DND-41 (cell line): Measurements from ENCODE around the gene NARS2.

Experiments
- ATAC-seq: fragments of 200-7000 bp; cut with Tn5 transposase; 3 replicates; pipeline ENCODE4 v1.9.1; 2021; ENCODE audit warnings: low read depth; ENCODE audit not compliant: insufficient read depth
- DNase-seq: peaks from one replicate; pipeline ENCODE4 v3.0.0-alpha.2; 2020
- H2AFZ ChIP-seq: 2 replicates; pipeline ENCODE4 v1.6.0; 2012; ENCODE audit warnings: low read depth, low read length
- H3K27ac ChIP-seq: 2 replicates; pipeline ENCODE4 v1.5.1; 2012; ENCODE audit warnings: low read length, inconsistent platforms
- H3K27me3 ChIP-seq: fragments of 200-600 bp; sonication (generic); 2 replicates; pipeline ENCODE4 v1.6.0; 2012; ENCODE audit warnings: low read length, mild to moderate bottlenecking, inconsistent platforms; ENCODE audit not compliant: insufficient read depth, poor library complexity
- H3K36me3 ChIP-seq: 2 replicates; pipeline ENCODE4 v1.5.1; 2012; ENCODE audit warnings: low read length, inconsistent platforms; ENCODE audit not compliant: insufficient read depth
- H3K4me1 ChIP-seq: 2 replicates; pipeline ENCODE4 v1.5.1; 2012; ENCODE audit warnings: mild to moderate bottlenecking, low read length; ENCODE audit not compliant: insufficient read depth
- H3K4me2 ChIP-seq: 2 replicates; pipeline ENCODE4 v1.6.0; 2012; ENCODE audit warnings: mild to moderate bottlenecking, moderate library complexity, low read length, inconsistent platforms; ENCODE audit not compliant: insufficient read depth
- H3K4me3 ChIP-seq, 2 experiments: fragments of 200-600 bp in 1 of 2; shearing (Covaris generic) in 1 of 2; 2 replicates each; pipeline ENCODE4 v1.5.1; 2012 to 2016; ENCODE audit warnings: inconsistent platforms in 2 of 2, low read length in 2 of 2, mild to moderate bottlenecking in 2 of 2, low read depth in 1 of 2, moderate library complexity in 1 of 2
- H3K79me2 ChIP-seq: 2 replicates; pipeline ENCODE4 v1.6.0; 2012; ENCODE audit warnings: low read length, inconsistent platforms; ENCODE audit not compliant: insufficient read depth
- H3K9ac ChIP-seq: 2 replicates; pipeline ENCODE4 v1.6.0; 2012; ENCODE audit warnings: low read depth, mild to moderate bottlenecking, inconsistent platforms, low read length, moderate library complexity
- H3K9me3 ChIP-seq: 2 replicates; pipeline ENCODE4 v1.5.1; 2012; ENCODE audit warnings: low read length, moderate library complexity, mild to moderate bottlenecking, inconsistent platforms; ENCODE audit not compliant: insufficient read depth, severe bottlenecking
- H4K20me1 ChIP-seq: 2 replicates; pipeline ENCODE4 v1.6.0; 2012; ENCODE audit warnings: low read length; ENCODE audit not compliant: insufficient read depth
- CTCF ChIP-seq: IDR thresholded peaks from 2 replicates; pipeline ENCODE4 v1.5.1; 2012; ENCODE audit warnings: borderline replicate concordance, low read length, moderate library complexity, mild to moderate bottlenecking; ENCODE audit not compliant: poor library complexity, severe bottlenecking; ENCODE audit errors: extremely low read depth
- EZH2 ChIP-seq: IDR thresholded peaks from 3 replicates; pipeline ENCODE4 v1.6.1; 2012; ENCODE audit warnings: borderline replicate concordance, low read depth, mild to moderate bottlenecking, moderate library complexity, low read length, inconsistent platforms; ENCODE audit not compliant: severe bottlenecking

Gene NARS2

DNA sequence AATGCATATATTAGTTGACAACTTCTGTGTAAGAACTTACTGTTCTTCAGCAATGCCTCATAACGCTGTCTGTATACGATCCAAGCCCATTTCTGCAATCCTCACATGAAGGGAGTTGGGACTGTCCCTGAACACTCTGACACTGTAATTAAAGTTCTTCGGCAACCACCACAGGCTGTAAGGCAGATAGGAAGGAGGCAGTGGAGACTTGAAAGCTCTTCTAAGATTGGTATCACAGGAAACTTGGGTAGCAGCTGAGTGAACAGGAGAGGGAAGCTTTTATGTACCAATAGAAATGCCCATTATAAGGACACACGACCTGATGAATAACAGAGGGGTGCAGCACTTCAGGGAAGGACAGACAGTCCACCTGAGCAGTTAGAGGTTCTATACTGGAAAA is 145.0 kb downstream of the NARS2 start:
- no peak overlapping the region for H3K4me3 ChIP-seq
- H3K4me1 ChIP-seq = peaks cover 59% of the 10 kb centered on the region
- H2AFZ ChIP-seq = no peak overlapping the region
- ATAC-seq = peak; percentile 77
- no peaks in the 10 kb centered on the region for H3K36me3 ChIP-seq
- no peaks in the 10 kb centered on the region for H3K9me3 ChIP-seq
- peak; percentile 53 for DNase-seq
- H3K9ac ChIP-seq = peak overlapping the region; percentile 24
- H3K27me3 ChIP-seq = no peaks in the 10 kb centered on the region
- H3K27ac ChIP-seq = peak overlapping the region; percentile 52
- H4K20me1 ChIP-seq = no peaks in the 10 kb centered on the region
- TF ChIP-seq EZH2 (no peak), CTCF (no peak)
- peak overlapping the region; percentile 31 for H3K4me2 ChIP-seq
- H3K79me2 ChIP-seq = no peaks in the 10 kb centered on the region; the same call in 1 of the 2 replicates

DNA sequence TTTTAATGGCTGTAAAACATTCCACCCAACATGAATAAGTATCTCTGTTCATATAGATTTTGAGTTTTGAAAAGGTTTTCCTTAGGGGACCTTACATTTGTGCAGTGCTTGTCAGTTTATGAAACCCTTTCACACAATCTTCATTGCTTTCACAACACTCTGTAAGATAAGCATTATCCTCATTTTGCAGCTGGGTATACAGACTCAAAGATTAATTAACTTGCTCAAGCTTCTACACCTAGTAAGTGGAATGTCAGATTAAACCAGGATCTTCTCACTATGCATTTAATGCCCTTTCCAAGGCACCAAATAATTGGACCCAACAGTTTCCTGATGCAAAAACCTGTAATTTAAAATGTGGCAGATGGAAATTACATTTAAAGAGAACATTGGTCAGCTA is 145.5 kb downstream of the NARS2 start:
- H3K4me3 ChIP-seq = no peak overlapping the region
- no peaks in the 10 kb centered on the region; the same call in 1 of the 2 replicates for H3K79me2 ChIP-seq
- peak overlapping the region; percentile 52 for H3K27ac ChIP-seq
- no peaks in the 10 kb centered on the region for H3K27me3 ChIP-seq
- H3K9ac ChIP-seq = peak overlapping the region; percentile 24
- TF ChIP-seq CTCF = no peak
- TF ChIP-seq EZH2 = no peak
- no peak for ATAC-seq
- no peaks in the 10 kb centered on the region for H4K20me1 ChIP-seq
- no peaks in the 10 kb centered on the region for H3K9me3 ChIP-seq
- DNase-seq = no peak
- no peaks in the 10 kb centered on the region for H3K36me3 ChIP-seq
- no peak overlapping the region for H2AFZ ChIP-seq
- peak overlapping the region; percentile 31 for H3K4me2 ChIP-seq
- peaks cover 64% of the 10 kb centered on the region for H3K4me1 ChIP-seq

- H4K20me1 ChIP-seq = no peaks in the 10 kb centered on the region
- no peaks in the 10 kb centered on the region for H3K9me3 ChIP-seq
- no peaks in the 10 kb centered on the region for H3K27me3 ChIP-seq
- H2AFZ ChIP-seq = no peak overlapping the region
- peaks cover 68% of the 10 kb centered on the region for H3K4me1 ChIP-seq
- H3K79me2 ChIP-seq = no peaks in the 10 kb centered on the region; the same call in 1 of the 2 replicates
- peak overlapping the region; percentile 52 for H3K27ac ChIP-seq
- ATAC-seq = no peak
- H3K4me2 ChIP-seq = peak overlapping the region; percentile 31; the same call in 1 of the 2 replicates
- no peaks in the 10 kb centered on the region for H3K36me3 ChIP-seq
- no peak overlapping the region for H3K4me3 ChIP-seq
- TF ChIP-seq EZH2 = no peak
- TF ChIP-seq CTCF = no peak
- no peak for DNase-seq
- H3K9ac ChIP-seq = peak overlapping the region; percentile 8; the same call in 1 of the 2 replicates
Observed at GRCh38 chr11:78428773-78429172, 145.9 kb downstream of the NARS2 start.

GRCh38 chr11:78428266-78428636 is 146.4 kb downstream of the NARS2 start:
- peak; percentile 49 for DNase-seq
- no peak overlapping the region for H3K4me3 ChIP-seq
- peaks cover 2% of the 10 kb centered on the region; the same call in 1 of the 2 replicates for H3K79me2 ChIP-seq
- peak; percentile 31; the same call in 2 of the 3 replicates for ATAC-seq
- peak overlapping the region; percentile 52 for H3K27ac ChIP-seq
- H4K20me1 ChIP-seq = no peaks in the 10 kb centered on the region
- peak overlapping the region; percentile 8 for H3K9ac ChIP-seq
- no peaks in the 10 kb centered on the region for H3K36me3 ChIP-seq
- H3K4me1 ChIP-seq = peaks cover 73% of the 10 kb centered on the region
- TF ChIP-seq EZH2 (no peak), CTCF (no peak)
- peak overlapping the region; percentile 9; the same call in 1 of the 2 replicates for H3K4me2 ChIP-seq
- H3K27me3 ChIP-seq = no peaks in the 10 kb centered on the region
- no peak overlapping the region for H2AFZ ChIP-seq
- H3K9me3 ChIP-seq = no peaks in the 10 kb centered on the region
